HL-60 (cell line): ENCODE results near the gene PRELID2.

ENCODE experiments used
- CTCF ChIP-seq: IDR thresholded peaks from one replicate; pipeline ENCODE4 v1.5.1; 2011; ENCODE audit warnings: low read length, control low read depth, inconsistent platforms; ENCODE audit not compliant: insufficient read depth
- GABPA ChIP-seq: IDR thresholded peaks from 2 replicates; pipeline ENCODE4 v1.6.1; 2012; ENCODE audit warnings: low read depth
- POLR2AphosphoS5 ChIP-seq: IDR thresholded peaks from 2 replicates; pipeline ENCODE4 v1.6.1; 2012; ENCODE audit warnings: low read depth

DNA sequence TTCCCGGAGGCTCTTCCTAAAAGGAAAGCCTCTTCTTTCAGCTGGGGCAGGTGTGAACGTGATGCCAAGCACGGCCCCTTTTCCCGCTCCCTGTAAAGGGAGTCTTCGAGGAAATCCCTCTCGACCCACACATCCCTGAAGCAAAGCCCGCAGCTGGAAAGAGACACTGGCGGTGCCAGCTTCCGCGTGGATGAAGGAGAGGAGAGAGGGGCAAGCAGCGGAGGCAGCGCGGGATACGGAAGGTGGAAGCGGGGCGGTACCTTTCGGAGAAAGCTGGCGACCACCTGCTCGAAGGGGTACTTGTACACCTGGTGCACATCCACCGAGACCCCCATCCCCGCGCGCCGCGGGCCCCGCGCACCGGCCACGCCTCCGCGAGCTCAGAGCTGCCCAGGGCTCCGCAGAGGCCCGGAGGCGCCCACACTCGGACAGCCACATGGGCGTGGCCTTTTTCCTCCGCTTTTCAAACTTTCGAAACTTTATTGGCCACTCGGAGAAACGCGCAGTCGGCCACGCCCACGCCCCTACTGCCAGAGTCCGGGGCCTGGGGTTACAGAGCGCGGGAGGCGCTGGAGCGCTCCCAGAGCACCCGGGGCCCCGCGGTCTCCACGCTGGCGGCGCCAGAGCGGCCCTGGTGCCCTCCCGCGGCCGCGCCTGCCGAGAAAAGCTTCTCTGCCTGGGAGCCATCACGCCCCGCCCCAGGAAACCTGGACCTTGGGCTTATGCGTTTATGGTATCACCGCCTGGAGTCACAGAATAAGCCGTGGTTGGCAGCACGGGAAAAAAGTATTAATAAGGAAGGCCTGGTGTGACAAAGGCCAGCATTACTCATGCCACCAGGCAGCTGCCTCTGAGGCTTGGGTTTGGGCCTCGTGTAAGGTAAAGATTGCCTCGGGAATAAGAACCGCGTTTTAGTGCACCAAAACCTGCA, at the start of gene PRELID2:
- TF ChIP-seq GABPA (no peak), CTCF (no peak), POLR2AphosphoS5 (no peak)
